HCT116 (cell line): Measurements from ENCODE around the gene IFNLR1. TPM values are rescaled to one million over a fixed set of nuclear protein-coding genes. Genes with fewer than 3 reads are reported as not detected.

ENCODE experiments used
- ATAC-seq: fragments of 200-7000 bp; cut with Tn5 transposase; 2 replicates; pipeline ENCODE4 v1.9.1; 2020; ENCODE audit warnings: mild to moderate bottlenecking, moderate library complexity
- BruUV-seq: library from RNA; stranded (reverse); fragments of 400-500 nt; replicated peaks from 2 replicates; lab custom pipeline; 2021; lab: Mats Ljungman, UMichigan
- CTCF ChIA-PET: fragments of 300-600 bp; sonication (Branson Sonifier 250); formaldehyde crosslinking; loops from one replicate; lab custom pipeline; 2021; ENCODE audit warnings: antibody characterized with exemption; lab: Charles Lee
- POLR2A ChIA-PET: fragments of 300-600, 350-600 bp; sonication (Branson Sonifier 250); formaldehyde crosslinking; loops from one replicate; lab custom pipeline; 2021; ENCODE audit warnings: antibody characterized with exemption; lab: Charles Lee
- RAD21 ChIA-PET, 2 experiments: fragments of 300-600 bp; sonication (Branson Sonifier 250); formaldehyde crosslinking; loops; one replicate each; lab custom pipeline; 2023; ENCODE audit warnings: low total read pairs in 2 of 2; ENCODE audit not compliant: uncharacterized antibody in 2 of 2, unreplicated experiment in 2 of 2, low non-redundant PET in 1 of 2; lab: Charles Lee
- DNase-seq: peaks from one replicate; pipeline ENCODE4 v3.0.0-alpha.2; 2010; ENCODE audit warnings: low read depth, low spot score
- H2AFZ ChIP-seq: fragments of 200-600 bp; shearing (Covaris generic), sonication (generic); 2 replicates; pipeline ENCODE4 v1.6.1; 2017; ENCODE audit warnings: low read depth, mixed run types, mixed read lengths, antibody characterized with exemption, low read length; ENCODE audit not compliant: poor library complexity, severe bottlenecking
- H3K27ac ChIP-seq: 2 replicates; pipeline ENCODE4 v1.5.1; 2012; ENCODE audit warnings: low read depth, low read length
- H3K27me3 ChIP-seq: fragments of 200-600 bp; sonication (generic); 2 replicates; pipeline ENCODE4 v1.6.1; 2016; ENCODE audit warnings: mixed run types, low read length, mixed read lengths; ENCODE audit not compliant: insufficient read depth
- H3K36me3 ChIP-seq, 2 experiments: fragments of 200-500 bp in 1 of 2; fragments of 200-600 bp in 1 of 2; sonication (Bioruptor generic) in 1 of 2; sonication (generic) in 1 of 2; 2 replicates each; pipeline versions ENCODE4 v1.5.1 to v1.6.1; 2014 to 2016; ENCODE audit warnings: low read length in 2 of 2, inconsistent platforms in 1 of 2, mixed read lengths in 1 of 2, mixed run types in 1 of 2; ENCODE audit not compliant: insufficient read depth in 2 of 2, control insufficient read depth in 1 of 2
- H3K4me1 ChIP-seq, 2 experiments: fragments of 200-600 bp in 1 of 2; sonication (generic) in 1 of 2; 2 replicates each; pipeline versions ENCODE4 v1.5.1 to v1.6.1; 2012 to 2017; ENCODE audit warnings: low read length in 2 of 2, inconsistent platforms in 1 of 2, mild to moderate bottlenecking in 1 of 2, mixed read lengths in 1 of 2, mixed run types in 1 of 2, moderate library complexity in 1 of 2; ENCODE audit not compliant: insufficient read depth in 2 of 2, control insufficient read depth in 1 of 2
- H3K4me2 ChIP-seq: fragments of 200-600 bp; sonication (generic); 2 replicates; pipeline ENCODE4 v1.6.1; 2017; ENCODE audit warnings: mixed run types, low read length, mixed read lengths
- H3K4me3 ChIP-seq, 2 experiments: fragments of 200-600 bp in 1 of 2; sonication (generic) in 1 of 2; replicated peaks in 1 of 2; 2 replicates each; pipeline ENCODE4 v1.5.1; 2011 to 2016; ENCODE audit warnings: low read length in 2 of 2, control low read depth in 1 of 2, low read depth in 1 of 2, mild to moderate bottlenecking in 1 of 2, mixed read lengths in 1 of 2, mixed run types in 1 of 2
- H3K79me2 ChIP-seq: fragments of 200-600 bp; sonication (generic); 2 replicates; pipeline ENCODE4 v1.6.1; 2017; ENCODE audit warnings: mild to moderate bottlenecking, mixed run types, low read length, moderate library complexity, mixed read lengths; ENCODE audit not compliant: insufficient read depth
- H3K9ac ChIP-seq: fragments of 200-600 bp; sonication (generic); 2 replicates; pipeline ENCODE4 v1.6.1; 2016; ENCODE audit warnings: low read length, mixed read lengths
- H3K9me2 ChIP-seq: fragments of 200-600 bp; sonication (generic), shearing (Covaris generic); 2 replicates; pipeline ENCODE4 v1.6.1; 2017; ENCODE audit warnings: mixed run types, mild to moderate bottlenecking, moderate library complexity; ENCODE audit not compliant: insufficient read depth
- H3K9me3 ChIP-seq, 2 experiments: fragments of 200-500 bp in 1 of 2; fragments of 200-600 bp in 1 of 2; sonication (Bioruptor generic) in 1 of 2; sonication (generic) in 1 of 2; 2 replicates each; pipeline ENCODE4 v1.6.1; 2014 to 2017; ENCODE audit warnings: low read length in 2 of 2, mixed read lengths in 2 of 2, inconsistent platforms in 1 of 2, low read depth in 1 of 2, mild to moderate bottlenecking in 1 of 2, mixed run types in 1 of 2, moderate library complexity in 1 of 2; ENCODE audit not compliant: control insufficient read depth in 1 of 2, insufficient read depth in 1 of 2
- H4K20me1 ChIP-seq: fragments of 200-600 bp; sonication (generic), shearing (Covaris generic); 2 replicates; pipeline ENCODE4 v1.6.1; 2017; ENCODE audit warnings: mixed run types, mild to moderate bottlenecking, moderate library complexity; ENCODE audit not compliant: insufficient read depth
- CBX3 ChIP-seq: IDR thresholded peaks from 2 replicates; pipeline ENCODE4 v1.6.1; 2012; ENCODE audit warnings: low read depth
- ELF1 ChIP-seq: IDR thresholded peaks from 2 replicates; pipeline ENCODE4 v1.6.1; 2012; ENCODE audit warnings: low read depth, borderline replicate concordance
- EZH2phosphoT487 ChIP-seq: fragments of 200-600 bp; IDR thresholded peaks from 2 replicates; pipeline ENCODE4 v1.6.1; 2018; ENCODE audit warnings: antibody characterized with exemption, borderline replicate concordance
- FOSL1 ChIP-seq: IDR thresholded peaks from 2 replicates; pipeline ENCODE4 v1.6.1; 2012; ENCODE audit warnings: low read depth
- POLR2A ChIP-seq: IDR thresholded peaks from 2 replicates; pipeline ENCODE4 v1.7.0; 2011; ENCODE audit warnings: borderline replicate concordance; ENCODE audit not compliant: insufficient read depth, insufficient read length; ENCODE audit errors: extremely low read depth
- POLR2AphosphoS5 ChIP-seq: IDR thresholded peaks from 2 replicates; pipeline ENCODE4 v1.6.1; 2011; ENCODE audit warnings: mild to moderate bottlenecking, low read depth, low read length, moderate library complexity
- RAD21 ChIP-seq: IDR thresholded peaks from 2 replicates; pipeline ENCODE4 v1.6.1; 2012; ENCODE audit warnings: low read depth, mild to moderate bottlenecking
- SP1 ChIP-seq: IDR thresholded peaks from 2 replicates; pipeline ENCODE4 v1.6.1; 2012; ENCODE audit warnings: low read depth
- YY1 ChIP-seq: IDR thresholded peaks from 2 replicates; pipeline ENCODE4 v1.6.1; 2011; ENCODE audit warnings: low read length, low read depth, moderate library complexity, mild to moderate bottlenecking; ENCODE audit not compliant: insufficient replicate concordance; ENCODE audit errors: extremely low read depth
- ZFX ChIP-seq: fragments of 450-650 bp; IDR thresholded peaks from 2 replicates; pipeline ENCODE4 v1.6.1; 2017
- intact Hi-C: fragments of 100-400 bp; cut with micrococcal nuclease; formaldehyde crosslinking; loops from 2 replicates; pipeline ENCODE4 v1.10.0; 2022
- total RNA-seq: library from RNA; stranded (reverse); gene quantifications from one replicate; pipeline ENCODE4 v1.2.1, GENCODE V29; 2021; ENCODE audit not compliant: unreplicated experiment
- TF ChIP-seq, protein P1 (sequence below), 3 experiments: fragments of 200-600 bp in 1 of 3; sonication (generic) in 1 of 3; IDR thresholded peaks in 2 of 3; conservative IDR thresholded peaks in 1 of 3; 2 replicates each; pipeline ENCODE4 v1.5.1; 2012 to 2017; ENCODE audit warnings: low read depth in 2 of 3, low read length in 2 of 3, antibody characterized with exemption in 1 of 3, borderline replicate concordance in 1 of 3, control low read depth in 1 of 3, mild to moderate bottlenecking in 1 of 3, mixed read lengths in 1 of 3, mixed run types in 1 of 3, moderate library complexity in 1 of 3; ENCODE audit not compliant: insufficient read depth in 1 of 3
- TF ChIP-seq, protein P2 (sequence below): IDR thresholded peaks from 2 replicates; pipeline ENCODE4 v1.6.1; 2012; ENCODE audit warnings: low read depth
- TF ChIP-seq, protein P3 (sequence below): IDR thresholded peaks from 2 replicates; pipeline ENCODE4 v1.6.1; 2012

The IFNLR1 gene
- total RNA-seq, 1 experiment from 2014 or later, result 7.6 TPM

DNA sequence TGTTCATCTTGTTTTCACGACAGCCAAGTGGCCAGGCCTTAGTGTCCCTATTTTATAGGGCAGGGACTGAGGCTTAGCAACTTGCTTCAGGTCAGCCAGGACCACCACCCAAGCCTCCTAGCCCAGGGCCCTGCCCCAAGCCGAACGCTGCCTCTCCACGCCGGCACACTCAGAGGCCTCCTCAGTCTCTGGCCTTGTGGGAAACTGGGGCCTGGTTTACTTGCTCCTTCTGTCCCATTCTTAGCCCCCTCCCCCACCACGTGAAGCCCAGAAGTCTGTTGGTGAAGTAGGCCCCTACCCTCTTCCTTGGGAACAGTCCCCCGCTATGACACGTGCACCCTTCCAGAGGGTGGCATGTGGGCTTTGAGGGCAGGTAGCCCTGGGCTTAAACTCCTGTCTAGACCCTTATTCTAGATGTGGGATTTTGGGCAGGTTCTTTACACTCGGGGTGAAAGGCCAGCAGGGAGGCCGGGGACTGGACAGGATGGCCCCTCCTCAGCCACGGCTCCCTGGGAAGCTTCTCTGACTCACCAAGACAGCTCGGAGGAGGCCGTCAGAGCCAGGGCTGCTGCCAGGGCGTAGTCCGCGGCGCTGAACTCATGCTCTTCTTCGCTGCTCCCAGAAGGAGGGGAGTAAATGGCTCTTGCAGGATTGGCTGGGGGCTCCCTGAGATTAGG lies 79.5 kb downstream of the IFNLR1 start:
- POLR2A ChIA-PET, result no interaction called here

More for the DNA sequence above, 79.5 kb downstream of the IFNLR1 start:
- peaks cover 9 to 48% of the 10 kb centered on the region in 2 experiments for H3K4me1 ChIP-seq
- CTCF ChIA-PET, result no interaction called here
- BruUV-seq, result no TSS peak
- RAD21 ChIA-PET, result no interaction called here
- ATAC-seq (peak; percentile 54), DNase-seq (peak; percentile 18)
- H2AFZ ChIP-seq, result peak overlapping the region; percentile 75
- TF ChIP-seq, protein P1, sequence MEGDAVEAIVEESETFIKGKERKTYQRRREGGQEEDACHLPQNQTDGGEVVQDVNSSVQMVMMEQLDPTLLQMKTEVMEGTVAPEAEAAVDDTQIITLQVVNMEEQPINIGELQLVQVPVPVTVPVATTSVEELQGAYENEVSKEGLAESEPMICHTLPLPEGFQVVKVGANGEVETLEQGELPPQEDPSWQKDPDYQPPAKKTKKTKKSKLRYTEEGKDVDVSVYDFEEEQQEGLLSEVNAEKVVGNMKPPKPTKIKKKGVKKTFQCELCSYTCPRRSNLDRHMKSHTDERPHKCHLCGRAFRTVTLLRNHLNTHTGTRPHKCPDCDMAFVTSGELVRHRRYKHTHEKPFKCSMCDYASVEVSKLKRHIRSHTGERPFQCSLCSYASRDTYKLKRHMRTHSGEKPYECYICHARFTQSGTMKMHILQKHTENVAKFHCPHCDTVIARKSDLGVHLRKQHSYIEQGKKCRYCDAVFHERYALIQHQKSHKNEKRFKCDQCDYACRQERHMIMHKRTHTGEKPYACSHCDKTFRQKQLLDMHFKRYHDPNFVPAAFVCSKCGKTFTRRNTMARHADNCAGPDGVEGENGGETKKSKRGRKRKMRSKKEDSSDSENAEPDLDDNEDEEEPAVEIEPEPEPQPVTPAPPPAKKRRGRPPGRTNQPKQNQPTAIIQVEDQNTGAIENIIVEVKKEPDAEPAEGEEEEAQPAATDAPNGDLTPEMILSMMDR (IDR thresholded peaks at IDR 0.05 in 2 of 3, conservative IDR thresholded peaks at IDR 0.05 in 1 of 3; ENCODE audit: borderline replicate concordance in 1 of 3, insufficient read depth in 1 of 3, low read depth in 2 of 3, low read length in 2 of 3), result no peak
- no peak for TF ChIP-seq RAD21
- TF ChIP-seq YY1, result no peak
- TF ChIP-seq, protein P2, sequence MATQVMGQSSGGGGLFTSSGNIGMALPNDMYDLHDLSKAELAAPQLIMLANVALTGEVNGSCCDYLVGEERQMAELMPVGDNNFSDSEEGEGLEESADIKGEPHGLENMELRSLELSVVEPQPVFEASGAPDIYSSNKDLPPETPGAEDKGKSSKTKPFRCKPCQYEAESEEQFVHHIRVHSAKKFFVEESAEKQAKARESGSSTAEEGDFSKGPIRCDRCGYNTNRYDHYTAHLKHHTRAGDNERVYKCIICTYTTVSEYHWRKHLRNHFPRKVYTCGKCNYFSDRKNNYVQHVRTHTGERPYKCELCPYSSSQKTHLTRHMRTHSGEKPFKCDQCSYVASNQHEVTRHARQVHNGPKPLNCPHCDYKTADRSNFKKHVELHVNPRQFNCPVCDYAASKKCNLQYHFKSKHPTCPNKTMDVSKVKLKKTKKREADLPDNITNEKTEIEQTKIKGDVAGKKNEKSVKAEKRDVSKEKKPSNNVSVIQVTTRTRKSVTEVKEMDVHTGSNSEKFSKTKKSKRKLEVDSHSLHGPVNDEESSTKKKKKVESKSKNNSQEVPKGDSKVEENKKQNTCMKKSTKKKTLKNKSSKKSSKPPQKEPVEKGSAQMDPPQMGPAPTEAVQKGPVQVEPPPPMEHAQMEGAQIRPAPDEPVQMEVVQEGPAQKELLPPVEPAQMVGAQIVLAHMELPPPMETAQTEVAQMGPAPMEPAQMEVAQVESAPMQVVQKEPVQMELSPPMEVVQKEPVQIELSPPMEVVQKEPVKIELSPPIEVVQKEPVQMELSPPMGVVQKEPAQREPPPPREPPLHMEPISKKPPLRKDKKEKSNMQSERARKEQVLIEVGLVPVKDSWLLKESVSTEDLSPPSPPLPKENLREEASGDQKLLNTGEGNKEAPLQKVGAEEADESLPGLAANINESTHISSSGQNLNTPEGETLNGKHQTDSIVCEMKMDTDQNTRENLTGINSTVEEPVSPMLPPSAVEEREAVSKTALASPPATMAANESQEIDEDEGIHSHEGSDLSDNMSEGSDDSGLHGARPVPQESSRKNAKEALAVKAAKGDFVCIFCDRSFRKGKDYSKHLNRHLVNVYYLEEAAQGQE, result no peak
- no peak for TF ChIP-seq ELF1
- no peak for TF ChIP-seq POLR2AphosphoS5
- TF ChIP-seq SP1, result no peak
- no peak for TF ChIP-seq EZH2phosphoT487
- TF ChIP-seq FOSL1, result no peak
- no peak for TF ChIP-seq POLR2A
- TF ChIP-seq, protein P3, sequence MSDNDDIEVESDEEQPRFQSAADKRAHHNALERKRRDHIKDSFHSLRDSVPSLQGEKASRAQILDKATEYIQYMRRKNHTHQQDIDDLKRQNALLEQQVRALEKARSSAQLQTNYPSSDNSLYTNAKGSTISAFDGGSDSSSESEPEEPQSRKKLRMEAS, result no peak
- no peak for TF ChIP-seq CBX3
- no peak for TF ChIP-seq ZFX
- peak overlapping the region; percentile 71 to 78 for H3K4me3 ChIP-seq
- no peaks in the 10 kb centered on the region for H3K9me3 ChIP-seq
- H3K27me3 ChIP-seq, result no peaks in the 10 kb centered on the region
- H3K27ac ChIP-seq, result peak overlapping the region; percentile 66
- H3K4me2 ChIP-seq, result peak overlapping the region; percentile 95
- H3K9me2 ChIP-seq, result no peaks in the 10 kb centered on the region
- H3K9ac ChIP-seq, result peak overlapping the region; percentile 83
- intact Hi-C loops, result no loop called here
- no peaks in the 10 kb centered on the region; the same call in 1 of the 2 replicates for H3K79me2 ChIP-seq
- H4K20me1 ChIP-seq, result no peaks in the 10 kb centered on the region
- no peaks in the 10 kb centered on the region for H3K36me3 ChIP-seq
